Endothelial cell of umbilical vein (primary cell): ENCODE measurements around the gene NXN. TPM values are rescaled to one million over a fixed set of nuclear protein-coding genes. Genes with fewer than 3 reads are reported as not detected.
"Not testable (repeated sequence)": the region's sequence is repeated elsewhere in the genome, so short reads cannot be mapped to it uniquely, and the experiment has no call there.

ENCODE experiments used
- BruUV-seq: library from RNA; stranded (reverse); fragments of 400-500 nt; replicated peaks from 2 replicates; lab custom pipeline; 2021; lab: Mats Ljungman, UMichigan
- CTCF ChIA-PET: fragments of 300-600, 350-600 bp; sonication (Branson Sonifier 250); formaldehyde crosslinking; loops from one replicate; lab custom pipeline; 2021; ENCODE audit warnings: antibody characterized with exemption, inconsistent platforms; lab: Charles Lee
- POLR2A ChIA-PET: fragments of 300-600, 350-600 bp; sonication (Branson Sonifier 250); formaldehyde crosslinking; loops from one replicate; lab custom pipeline; 2021; ENCODE audit warnings: antibody characterized with exemption, inconsistent platforms; lab: Charles Lee
- DNase-seq: peaks from one replicate; pipeline ENCODE4 v3.0.0-alpha.2; 2011; ENCODE audit warnings: low read depth, low spot score
- FAIRE-seq: peaks from 2 replicates; lab custom pipeline; 2011; peaks lifted over from hg19 to GRCh38; lab: Jason Lieb, UNC
- H2AFZ ChIP-seq: 2 replicates; pipeline ENCODE4 v1.6.0; 2012; ENCODE audit warnings: low read depth, low read length, control low read depth, inconsistent platforms
- H3K27ac ChIP-seq: 2 replicates; pipeline ENCODE4 v1.5.1; 2011; ENCODE audit warnings: low read depth, mild to moderate bottlenecking, control low read depth, low read length, moderate library complexity; ENCODE audit not compliant: insufficient read depth
- H3K27me3 ChIP-seq, 2 experiments: 2 replicates each; pipeline versions ENCODE4 v1.6.0 to v1.6.1; 2011; ENCODE audit warnings: low read length in 2 of 2, mixed read lengths in 1 of 2; ENCODE audit not compliant: control insufficient read depth in 2 of 2, insufficient read depth in 2 of 2
- H3K36me3 ChIP-seq, 2 experiments: 2 replicates in 1 of 2; 3 replicates in 1 of 2; pipeline ENCODE4 v1.5.1; 2011; ENCODE audit warnings: low read length in 2 of 2, mild to moderate bottlenecking in 1 of 2, moderate library complexity in 1 of 2; ENCODE audit not compliant: control insufficient read depth in 2 of 2, insufficient read depth in 2 of 2; ENCODE audit errors: extremely low read depth in 1 of 2
- H3K4me1 ChIP-seq: 3 replicates; pipeline ENCODE4 v1.5.1; 2011; ENCODE audit warnings: mild to moderate bottlenecking, low read length; ENCODE audit not compliant: control insufficient read depth, insufficient read depth; ENCODE audit errors: extremely low read depth
- H3K4me2 ChIP-seq: 2 replicates; pipeline ENCODE4 v1.6.1; 2011; ENCODE audit warnings: low read length, control low read depth, mixed read lengths; ENCODE audit not compliant: insufficient read depth
- H3K4me3 ChIP-seq, 3 experiments: fragments of 200-600 bp in 1 of 3; sonication (generic), shearing (Covaris generic) in 1 of 3; replicated peaks in 1 of 3; 2 replicates each; pipeline ENCODE4 v1.5.1; 2011 to 2016; ENCODE audit warnings: control low read depth in 3 of 3, low read length in 3 of 3, mild to moderate bottlenecking in 2 of 3, inconsistent platforms in 1 of 3, low read depth in 1 of 3, moderate library complexity in 1 of 3; ENCODE audit not compliant: insufficient read depth in 1 of 3
- H3K79me2 ChIP-seq: 2 replicates; pipeline ENCODE4 v1.6.0; 2012; ENCODE audit warnings: low read length, inconsistent platforms; ENCODE audit not compliant: control insufficient read depth, insufficient read depth
- H3K9ac ChIP-seq: replicated peaks from 2 replicates; pipeline ENCODE3; 2011; ENCODE audit warnings: low read length, control low read depth; ENCODE audit not compliant: insufficient read depth; ENCODE audit errors: extremely low read depth
- H3K9me1 ChIP-seq: replicated peaks from 3 replicates; pipeline ENCODE4 v1.6.0; 2011; ENCODE audit warnings: mild to moderate bottlenecking, low read length; ENCODE audit not compliant: control insufficient read depth, insufficient read depth; ENCODE audit errors: extremely low read depth
- H3K9me3 ChIP-seq: replicated peaks from 2 replicates; pipeline ENCODE4 v1.5.1; 2012; ENCODE audit warnings: low read length, inconsistent platforms; ENCODE audit not compliant: control insufficient read depth, insufficient read depth
- H4K20me1 ChIP-seq: replicated peaks from 2 replicates; pipeline ENCODE3; 2011; ENCODE audit warnings: mild to moderate bottlenecking, low read length; ENCODE audit not compliant: control insufficient read depth, insufficient read depth; ENCODE audit errors: extremely low read depth
- dilution Hi-C: fragments of 300-500 bp; cut with MboI; formaldehyde crosslinking; loops from one replicate; pipeline ENCODE4 v1.15.0; 2019; ENCODE audit warnings: low sequenced_read_pairs; ENCODE audit not compliant: extremely low pct_ligation_motif_present
- intact Hi-C: fragments of 100-400 bp; cut with micrococcal nuclease; formaldehyde crosslinking; loops from one replicate; pipeline ENCODE4 v1.10.0; 2022
- microRNA-seq: library from miRNA; unstranded; fragments of <30 nt; microRNA quantifications from one replicate; pipeline ENCODE4 v1.2.0, GENCODE V29; 2021; ENCODE audit warnings: borderline number of aligned reads, borderline replicate concordance
- polyA plus RNA-seq, 4 experiments: library from polyadenylated mRNA; depleted of rRNA in 3 of 4; stranded (reverse) in 3 of 4; unstranded in 1 of 4; fragments of >200 nt; gene quantifications; 2 replicates each; pipeline versions ENCODE4 v1.2.1 to v1.2.3, GENCODE V29; 2011 to 2012; ENCODE audit warnings: missing spikeins in 1 of 4
- small RNA-seq: library from RNA; depleted of rRNA; stranded (forward); fragments of <200 nt; gene quantifications from one replicate; pipeline ENCODE3, GENCODE V24; 2012; ENCODE audit warnings: low replicate concordance, low read depth; ENCODE audit not compliant: insufficient read depth, insufficient read length
- total RNA-seq: library from RNA; stranded (reverse); gene quantifications from 2 replicates; pipeline ENCODE4 v1.2.3, GENCODE V29; 2021

The NXN gene
- total and polyA plus RNA-seq, 2 donors (not counting 3 experiments of a cell fraction or from before 2014, with no cell fraction given): 69.5 to 77.3 TPM

DNA sequence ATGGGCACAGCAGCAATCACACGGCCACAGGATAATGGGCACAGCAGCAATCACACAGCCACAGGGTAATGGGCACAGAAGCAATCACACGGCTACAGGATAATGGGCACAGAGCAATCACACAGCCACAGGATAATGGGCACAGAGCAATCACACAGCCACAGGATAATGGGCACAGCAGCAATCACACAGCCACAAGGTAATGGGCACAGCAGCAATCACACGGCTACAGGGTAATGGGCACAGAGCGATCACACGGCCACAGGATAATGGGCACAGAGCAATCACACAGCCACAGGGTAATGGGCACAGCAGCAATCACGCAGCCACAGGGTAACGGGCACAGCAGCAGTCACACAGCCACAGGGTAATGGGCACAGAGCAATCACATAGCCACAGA is 230.2 kb downstream of the NXN start:
- CTCF ChIA-PET: interaction anchor here (1.4 kb wide), 1 partner anchor 337 kb away, joined by 9 read pairs; no protein-coding TSS in a partner anchor
- H3K9me3 ChIP-seq, DNase-seq, H2AFZ ChIP-seq, H3K9ac ChIP-seq, H3K4me1 ChIP-seq, intact Hi-C loops, POLR2A ChIA-PET, FAIRE-seq, H3K9me1 ChIP-seq, BruUV-seq, H4K20me1 ChIP-seq, dilution Hi-C loops, H3K27me3 ChIP-seq, H3K4me2 ChIP-seq, H3K27ac ChIP-seq, H3K4me3 ChIP-seq: not testable (repeated sequence)
- Histone ChIP-seq H3K79me2 (peaks cover 65% of the 10 kb centered on the region), H3K36me3 (peaks cover 13 to 29% of the 10 kb centered on the region in 2 experiments)

Small RNAs within 50 kb of the gene (microRNA-seq; reads per million reads assigned to microRNA genes)
- not detected for gene MIR3183

Small RNAs within 50 kb of the gene (small RNA-seq; reads per million reads assigned to genes)
- gene MIR3183: not detected

Other genes with a start within 250 kb of the NXN start
- 29.8 and 36.6 TPM in 2 replicates for gene TLCD3A, start 247.2 kb downstream of the NXN start, total RNA-seq
- 54.1 and 65.5 TPM in 2 replicates for gene TLCD3A, start 247.2 kb downstream of the NXN start, polyA plus RNA-seq
- 29.1 and 29.9 TPM in 2 replicates for gene GEMIN4, start 227.5 kb downstream of the NXN start, total RNA-seq
- gene GEMIN4, start 227.5 kb downstream of the NXN start, polyA plus RNA-seq: 23.5 and 24.1 TPM in 2 replicates
- 81.8 and 84.2 TPM in 2 replicates for gene GLOD4, start 197.5 kb downstream of the NXN start, total RNA-seq
- 26.6 and 41.3 TPM in 2 replicates for gene GLOD4, start 197.5 kb downstream of the NXN start, polyA plus RNA-seq
- 19.0 and 19.2 TPM in 2 replicates for gene MRM3, start 197.4 kb downstream of the NXN start, total RNA-seq
- 12.5 and 17.1 TPM in 2 replicates for gene MRM3, start 197.4 kb downstream of the NXN start, polyA plus RNA-seq
- 19.5 and 19.6 TPM in 2 replicates for gene TIMM22, start 17.4 kb upstream of the NXN start, total RNA-seq
- gene TIMM22, start 17.4 kb upstream of the NXN start, polyA plus RNA-seq: 18.6 and 19.0 TPM in 2 replicates
- gene ABR, start 200.2 kb upstream of the NXN start, total RNA-seq: 78.9 and 96.8 TPM in 2 replicates
- 83.5 and 92.1 TPM in 2 replicates for gene ABR, start 200.2 kb upstream of the NXN start, polyA plus RNA-seq